Measurements from ENCODE around the gene TAS2R31.
"Not testable (repeated sequence)": the region's sequence is repeated elsewhere in the genome, so short reads cannot be mapped to it uniquely, and the experiment has no call there.

Gene TAS2R31, protein sequence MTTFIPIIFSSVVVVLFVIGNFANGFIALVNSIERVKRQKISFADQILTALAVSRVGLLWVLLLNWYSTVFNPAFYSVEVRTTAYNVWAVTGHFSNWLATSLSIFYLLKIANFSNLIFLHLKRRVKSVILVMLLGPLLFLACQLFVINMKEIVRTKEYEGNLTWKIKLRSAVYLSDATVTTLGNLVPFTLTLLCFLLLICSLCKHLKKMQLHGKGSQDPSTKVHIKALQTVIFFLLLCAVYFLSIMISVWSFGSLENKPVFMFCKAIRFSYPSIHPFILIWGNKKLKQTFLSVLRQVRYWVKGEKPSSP

DNA sequence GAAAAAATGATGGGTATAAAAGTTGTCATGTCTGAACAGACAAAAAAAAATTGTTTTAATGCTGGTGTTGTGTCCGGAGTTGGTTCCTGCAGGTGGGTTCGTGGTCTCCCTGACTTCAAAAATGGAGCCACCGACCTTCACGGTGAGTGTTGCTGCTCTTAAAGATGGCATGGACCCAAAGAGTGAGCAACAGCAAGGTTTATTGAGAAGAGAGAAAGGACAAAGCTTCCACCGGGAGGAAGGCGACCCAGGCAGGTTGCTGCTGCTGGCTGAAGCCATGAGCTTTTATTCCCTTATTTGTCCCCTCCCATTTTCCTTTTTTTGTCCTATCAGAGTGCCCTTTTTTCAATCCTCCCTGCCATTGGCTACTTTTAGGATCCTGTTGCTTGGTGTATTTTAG, at the start of gene TAS2R31:
Gene TAS2R31, minus strand, starts transcription at position 101 of the 400 bp plus-strand sequence. Its CDS starts 72 bp downstream, at position 29.
- no peak for DNase-seq

DNA sequence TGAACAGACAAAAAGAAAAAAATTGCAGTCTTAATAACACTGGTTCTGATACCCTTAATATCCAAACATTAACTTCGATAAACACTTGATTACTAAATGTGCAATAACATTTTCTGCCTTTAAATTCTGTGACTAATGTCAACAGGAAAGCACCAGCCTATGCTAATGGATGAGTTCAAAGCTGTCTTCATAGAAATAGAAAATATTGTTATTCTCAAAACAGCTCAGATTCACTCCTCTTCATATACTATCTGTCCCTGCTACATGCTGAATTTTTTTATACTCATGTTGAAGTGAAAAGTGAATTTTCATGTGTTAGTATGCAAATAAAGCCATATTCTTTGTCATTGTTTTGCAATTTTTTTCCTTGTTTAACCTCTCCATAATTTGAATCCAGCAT, 47.0 kb upstream of the TAS2R31 start:
- DNase-seq = no peak

DNA sequence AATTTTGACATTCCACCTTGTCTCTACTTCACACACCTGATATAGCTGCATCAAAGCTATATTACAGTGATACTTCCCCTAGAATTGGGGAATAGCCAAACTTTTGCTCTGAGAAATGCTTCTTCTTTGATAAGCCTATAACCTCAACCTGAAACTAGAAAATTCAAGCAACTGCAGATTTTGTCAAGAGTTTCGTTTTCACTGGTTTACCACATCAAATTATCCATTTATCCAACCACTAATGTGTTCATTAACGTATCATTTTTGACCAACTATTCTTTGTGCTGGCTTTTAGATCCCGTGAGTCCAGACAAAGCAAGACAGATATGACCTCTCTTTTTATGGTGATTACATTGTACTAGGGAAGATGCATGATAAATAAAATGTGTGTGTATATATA, 44.4 kb upstream of the TAS2R31 start:
- no peak for DNase-seq

DNA sequence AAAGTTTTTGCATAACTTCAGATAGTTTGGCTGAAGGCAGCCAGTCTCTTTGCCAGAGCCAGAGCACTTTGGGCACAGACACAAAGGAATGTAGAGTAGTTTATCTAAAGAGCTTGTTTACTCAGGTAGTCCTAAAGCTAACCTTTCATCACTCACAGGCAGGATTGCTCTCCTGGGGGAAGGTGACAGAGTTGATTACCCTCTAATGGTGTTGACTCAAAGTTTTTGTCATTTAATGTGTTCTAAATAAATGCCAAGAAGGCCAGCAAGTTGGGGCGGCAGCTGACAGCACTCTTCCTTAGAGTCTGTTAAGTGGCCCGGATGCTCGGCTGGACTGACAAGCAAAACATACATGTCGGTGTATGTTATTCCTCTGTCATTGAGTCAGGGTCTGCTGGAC, 40.2 kb upstream of the TAS2R31 start:
- DNase-seq = no peak

DNA sequence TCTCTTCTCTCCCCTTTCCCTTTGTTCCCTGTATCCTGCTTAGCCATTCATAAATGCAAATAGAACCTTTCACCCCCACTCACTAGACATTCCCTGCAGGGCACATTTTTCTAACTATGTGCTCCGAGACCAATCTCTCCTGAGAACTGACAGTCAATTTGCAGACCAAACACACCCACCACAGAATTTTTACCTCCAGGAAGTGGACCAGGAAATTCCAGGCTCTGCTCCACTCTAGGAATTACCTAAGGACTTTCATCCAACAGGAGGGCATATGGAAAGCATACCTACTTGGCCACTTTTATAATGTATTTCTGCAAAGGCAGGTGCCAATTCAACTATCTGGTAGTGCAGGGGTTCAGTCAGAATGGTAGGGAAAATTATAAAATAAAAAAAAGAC, 39.8 kb upstream of the TAS2R31 start:
- DNase-seq = no peak

DNA sequence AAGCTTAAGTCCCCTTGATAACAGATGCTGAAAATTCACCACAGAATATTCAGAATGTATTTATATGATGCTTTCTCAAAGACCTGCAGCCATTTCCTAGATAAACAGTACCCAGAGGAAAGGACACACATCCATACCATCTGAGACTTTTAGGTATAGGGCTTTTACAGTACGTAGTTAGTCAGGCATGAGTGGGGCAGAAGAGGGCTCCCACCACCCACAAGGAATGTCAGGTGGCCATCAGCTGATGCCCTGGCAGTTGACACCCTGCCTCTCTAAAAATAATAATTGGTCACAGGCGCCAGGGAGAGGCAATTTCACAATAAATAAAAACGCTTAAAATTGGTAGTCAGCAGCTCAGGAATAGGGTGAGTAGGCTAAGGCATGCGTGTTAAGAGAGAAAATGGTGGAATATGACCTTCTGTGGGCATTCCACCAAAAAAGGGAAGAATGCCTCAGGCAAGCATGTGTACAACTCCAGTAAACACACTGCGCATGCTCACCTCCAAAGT, 38.7 kb upstream of the TAS2R31 start:
- no peak for DNase-seq

DNA sequence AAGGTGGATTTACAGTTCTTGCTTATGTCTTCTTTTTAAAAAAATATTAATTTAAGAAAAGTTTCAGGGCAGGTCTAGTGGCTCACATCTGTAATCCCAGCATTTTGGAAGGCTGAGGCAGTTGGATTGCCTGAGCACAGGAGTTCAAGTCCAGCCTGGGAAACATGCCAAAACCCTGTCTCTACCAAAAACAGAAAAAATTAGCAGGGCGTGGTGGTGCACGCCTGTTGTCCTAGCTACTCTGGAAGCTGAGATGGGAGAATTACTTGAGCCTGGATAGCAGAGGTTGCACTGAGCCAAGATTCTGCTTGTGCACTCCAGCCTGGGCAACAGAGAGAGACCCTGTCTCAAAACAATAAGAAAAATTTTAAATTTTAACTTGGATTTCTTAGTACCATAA, 36.3 kb upstream of the TAS2R31 start:
- no peak for DNase-seq

DNA sequence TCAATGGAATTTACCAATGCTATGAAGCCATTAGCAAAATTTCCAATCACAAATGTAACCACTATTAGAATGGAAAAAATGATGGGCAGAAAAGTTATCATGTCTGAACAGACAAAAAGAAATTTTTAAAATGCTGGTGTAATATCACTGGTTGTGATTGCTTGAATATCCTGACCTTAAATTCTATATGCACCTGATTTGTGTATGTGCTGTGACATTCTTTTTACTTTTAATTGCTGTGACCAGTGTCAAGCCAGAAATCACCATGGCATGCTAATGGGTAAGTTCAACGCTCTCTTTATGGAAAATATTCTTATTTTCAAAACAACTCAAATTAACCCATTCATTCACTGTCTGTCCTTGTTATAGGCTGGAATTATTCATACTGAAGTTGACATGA, 31.0 kb upstream of the TAS2R31 start, which contains the start of gene TAS2R46:
Gene TAS2R46, minus strand, starts transcription at position 101 of the 400 bp plus-strand sequence. Its CDS starts 0 bp downstream, at position 101.
- not testable (repeated sequence) for DNase-seq

DNA sequence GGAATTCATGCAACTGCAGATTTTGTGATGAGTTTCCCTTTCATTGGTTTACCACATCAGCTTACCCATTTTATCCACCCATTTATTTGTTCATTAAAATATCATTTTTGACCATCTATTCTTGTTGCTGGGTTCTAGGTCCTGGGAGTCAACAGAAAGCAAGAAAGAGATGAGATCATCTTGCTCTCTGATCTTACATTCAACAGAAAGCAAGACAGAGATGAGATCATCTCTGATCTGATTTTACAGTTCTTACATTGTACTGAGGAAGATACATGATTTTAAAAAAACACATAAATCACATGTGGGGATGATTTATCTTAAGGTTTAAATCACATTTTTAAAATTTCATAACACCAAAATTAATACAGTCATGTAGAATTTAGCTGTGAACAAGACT, 28.6 kb upstream of the TAS2R31 start:
- no peak for DNase-seq

DNA sequence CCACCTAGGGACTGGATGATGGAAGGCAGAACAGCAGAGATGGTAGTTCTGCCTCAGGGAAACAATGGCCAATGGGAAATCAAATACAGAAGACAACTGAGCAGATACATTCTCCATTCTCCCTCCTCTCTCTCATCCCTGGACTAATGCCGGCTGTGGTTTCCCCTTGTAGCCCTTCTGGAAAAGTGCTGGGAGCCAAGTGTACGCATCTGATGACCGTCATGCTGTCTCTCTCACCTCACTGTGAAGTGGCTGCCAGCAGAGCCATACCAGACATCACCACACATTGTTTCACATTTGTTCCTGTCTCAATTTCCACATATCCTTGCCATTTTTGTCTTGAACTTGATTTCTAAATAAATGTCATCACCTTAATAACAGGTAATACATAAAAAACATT, 27.8 kb upstream of the TAS2R31 start:
- no peak for DNase-seq

DNA sequence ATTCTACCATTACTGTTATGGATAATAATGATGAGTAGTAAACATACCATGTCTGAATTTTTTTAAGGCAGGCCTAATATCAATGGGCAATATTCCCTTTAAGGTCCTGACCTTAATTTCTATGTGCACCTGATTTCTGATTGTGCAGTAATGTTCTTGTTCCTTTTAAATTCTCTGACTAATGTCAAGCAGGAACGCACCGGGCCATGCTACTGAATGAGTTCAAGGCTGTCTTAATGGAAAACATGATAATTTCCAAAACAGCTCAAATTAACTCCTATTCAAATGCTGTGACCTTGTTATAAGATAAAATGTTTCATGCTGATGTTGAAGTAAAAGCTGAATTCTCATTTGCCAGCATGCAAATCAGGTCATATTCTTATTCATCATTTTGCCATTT, 24.1 kb upstream of the TAS2R31 start:
- no peak for DNase-seq

DNA sequence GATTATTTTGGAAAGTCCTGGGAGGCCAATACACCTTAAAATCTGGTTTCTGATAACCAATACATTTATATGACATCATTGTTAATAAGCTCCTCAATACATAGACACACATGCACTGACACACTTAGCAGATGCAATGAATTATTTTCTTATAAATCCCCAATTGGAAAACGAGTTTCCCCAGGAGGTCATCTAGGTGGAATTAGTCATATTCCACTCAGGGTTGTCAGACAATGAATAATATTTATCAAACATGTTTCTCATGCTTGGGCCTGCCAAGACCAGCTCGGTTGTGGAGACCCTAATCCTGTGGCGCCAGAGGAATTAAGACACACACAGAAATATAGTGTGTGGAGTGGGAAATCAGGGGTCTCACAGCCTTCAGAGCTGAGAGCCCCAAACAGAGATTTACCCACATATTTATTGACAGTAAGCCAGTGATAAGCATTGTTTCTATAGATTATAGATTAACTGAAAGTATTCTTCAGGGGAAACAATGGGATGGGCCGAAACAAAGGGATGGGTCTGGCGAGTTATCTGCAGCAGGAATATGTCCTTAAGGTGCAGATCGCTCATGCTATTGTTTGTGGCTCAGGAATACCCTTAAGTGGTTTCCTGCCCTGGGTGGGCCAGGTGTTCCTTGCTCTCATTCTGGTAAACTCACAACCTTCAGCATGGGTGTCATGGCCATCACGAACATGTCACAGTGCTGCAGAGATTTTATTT, 18.8 kb upstream of the TAS2R31 start:
- not testable (repeated sequence) for DNase-seq

DNA sequence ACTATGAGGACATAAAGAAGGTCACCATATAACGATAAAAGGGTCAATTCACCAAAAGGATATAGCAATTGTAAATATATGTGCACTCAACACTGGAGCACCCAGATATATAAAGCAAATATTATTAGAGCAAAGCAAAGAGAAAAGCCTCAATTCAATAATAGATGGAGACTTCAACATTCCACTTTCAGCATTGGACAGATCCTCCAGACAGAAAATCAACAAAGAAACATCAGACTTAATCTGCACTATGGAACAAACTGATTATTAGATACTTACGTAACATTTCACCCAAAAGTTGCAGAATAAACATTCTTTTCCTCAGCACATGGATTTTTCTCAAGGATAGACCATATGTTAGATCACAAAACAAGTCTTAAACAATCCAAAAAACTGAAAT, 10.2 kb upstream of the TAS2R31 start:
- not testable (repeated sequence) for DNase-seq

DNA sequence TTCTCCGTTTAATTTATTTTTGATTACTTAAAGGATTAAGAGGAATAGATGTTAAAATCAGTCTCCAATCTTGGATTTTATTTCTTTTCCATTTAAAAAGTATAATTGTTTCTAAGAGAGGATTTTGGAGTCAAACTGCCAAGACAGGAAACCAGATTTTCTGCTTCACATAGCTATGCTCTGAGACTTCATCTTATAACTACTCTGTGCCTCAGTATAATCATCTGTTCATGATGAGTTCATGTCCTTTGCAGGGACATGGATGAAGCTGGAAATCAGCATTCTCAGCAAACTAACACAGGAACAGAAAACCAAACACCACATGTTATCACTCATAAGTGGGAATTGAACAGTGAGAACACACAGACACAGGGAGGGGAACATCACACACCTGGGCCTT, 9.0 kb upstream of the TAS2R31 start:
- DNase-seq = no peak

DNA sequence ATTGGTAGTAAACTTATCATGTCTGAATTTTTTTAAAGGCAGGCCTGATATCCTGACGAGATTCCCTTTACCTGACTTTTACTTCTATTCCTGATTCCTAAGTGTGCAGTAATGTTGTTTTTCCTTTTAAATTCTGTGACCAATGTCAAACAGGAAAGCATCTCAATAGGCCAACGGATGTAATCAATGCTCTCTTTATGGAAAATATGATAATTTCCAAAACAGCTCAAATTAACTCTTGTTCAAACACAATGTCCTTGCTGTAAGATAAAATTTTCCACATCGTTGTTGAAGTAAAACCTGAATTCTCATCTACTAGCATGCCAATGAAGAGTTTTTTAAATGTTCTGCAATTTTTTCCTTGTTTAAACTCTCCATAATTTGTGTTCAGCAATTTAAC, 8.0 kb upstream of the TAS2R31 start:
- DNase-seq = no peak

DNA sequence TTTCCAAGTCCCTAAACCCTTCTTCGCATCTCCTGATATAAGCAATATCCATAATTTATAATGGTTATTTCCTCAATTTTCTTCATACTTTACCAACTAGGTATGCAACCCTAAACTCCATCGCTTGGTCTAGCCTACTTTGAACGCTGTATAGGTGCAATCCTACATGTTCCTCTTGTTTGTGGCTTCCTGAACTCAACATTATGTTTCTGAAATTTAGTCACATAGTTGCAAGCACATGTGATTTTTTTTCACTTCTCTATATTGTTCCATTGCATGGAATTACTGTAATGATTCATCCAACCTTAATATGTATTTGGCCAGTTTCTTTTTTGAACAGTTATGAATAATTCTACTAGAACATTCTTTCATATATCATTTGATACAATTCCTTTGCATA, 2.8 kb upstream of the TAS2R31 start:
- DNase-seq = not testable (repeated sequence)

DNA sequence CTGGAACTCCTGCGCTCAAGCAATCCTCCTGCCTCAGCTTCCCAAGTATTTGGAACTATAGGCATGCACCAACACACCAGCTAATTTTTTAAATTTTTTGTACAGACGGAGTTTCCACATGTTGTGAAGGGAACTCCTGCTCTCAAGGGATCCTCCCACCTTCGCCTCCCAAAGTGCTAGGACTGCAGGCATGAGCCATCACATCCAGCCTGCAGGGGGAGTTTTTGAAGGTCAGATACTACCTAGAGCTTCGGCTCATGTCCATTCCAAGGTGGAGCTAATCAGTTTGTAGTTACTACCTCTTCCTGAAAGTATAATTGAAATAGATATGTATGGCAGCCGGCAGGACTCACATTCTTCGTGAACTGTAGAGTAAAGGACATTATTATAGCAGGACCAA, 5.1 kb downstream of the TAS2R31 start:
- no peak for DNase-seq

DNA sequence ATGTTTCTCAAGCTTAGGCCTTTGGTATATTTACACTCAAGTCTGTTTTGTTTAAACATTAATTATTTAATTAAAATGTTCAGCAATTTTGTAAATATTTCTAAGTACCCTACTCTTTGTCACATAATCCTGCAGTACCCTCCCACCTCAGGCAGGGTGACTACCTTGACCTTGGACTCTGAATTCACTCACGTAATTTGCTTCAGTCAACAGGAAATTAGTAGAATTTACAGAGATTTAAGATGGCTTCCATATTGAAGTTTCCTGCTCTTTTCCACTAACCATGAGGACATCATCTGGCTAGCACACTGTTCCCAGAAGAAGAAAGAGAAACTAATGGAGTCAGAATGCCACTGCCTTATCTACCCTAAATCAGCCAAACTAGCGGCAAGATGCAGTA, 7.8 kb downstream of the TAS2R31 start:
- DNase-seq = no peak

DNA sequence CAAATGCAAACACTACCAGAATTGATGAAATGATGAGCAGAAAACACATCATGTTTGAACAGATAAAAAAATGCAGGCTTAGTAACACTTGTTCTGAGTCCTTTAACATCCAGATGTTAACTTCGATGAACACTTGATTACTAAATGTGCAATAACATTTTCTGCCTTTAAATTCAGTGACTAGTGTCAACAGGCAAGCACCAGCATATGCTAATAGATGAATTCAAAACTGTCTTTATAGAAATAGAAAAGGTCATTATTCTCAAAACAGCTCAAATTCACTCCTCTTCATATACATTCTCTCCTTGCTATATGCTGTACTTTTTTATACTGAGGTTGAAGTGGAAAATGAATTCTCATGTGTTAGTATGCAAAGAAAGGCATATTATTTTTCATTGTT, 8.7 kb downstream of the TAS2R31 start, which contains the start of gene TAS2R19:
Gene TAS2R19, minus strand, starts transcription at position 101 of the 400 bp plus-strand sequence. Its CDS starts 49 bp downstream, at position 52.
- no peak for DNase-seq

DNA sequence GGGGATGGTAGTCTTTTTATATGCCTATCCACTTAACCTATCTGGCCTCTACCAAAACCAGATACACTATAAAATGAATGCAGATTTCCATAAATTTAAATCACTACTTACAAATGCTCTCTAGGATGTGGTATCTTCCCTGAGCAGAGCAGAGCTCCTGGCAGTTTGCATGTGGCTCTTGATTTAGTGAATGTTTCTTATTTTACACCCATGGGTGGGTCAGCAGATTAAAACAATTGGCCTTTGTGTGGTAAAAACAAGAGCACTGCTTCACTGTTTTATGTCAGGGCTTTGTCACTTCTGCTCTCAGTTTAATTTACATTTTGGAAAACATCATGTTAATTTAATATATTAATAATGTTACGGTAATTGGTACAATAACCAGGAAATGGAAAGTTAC, 14.3 kb downstream of the TAS2R31 start:
- DNase-seq = no peak

DNA sequence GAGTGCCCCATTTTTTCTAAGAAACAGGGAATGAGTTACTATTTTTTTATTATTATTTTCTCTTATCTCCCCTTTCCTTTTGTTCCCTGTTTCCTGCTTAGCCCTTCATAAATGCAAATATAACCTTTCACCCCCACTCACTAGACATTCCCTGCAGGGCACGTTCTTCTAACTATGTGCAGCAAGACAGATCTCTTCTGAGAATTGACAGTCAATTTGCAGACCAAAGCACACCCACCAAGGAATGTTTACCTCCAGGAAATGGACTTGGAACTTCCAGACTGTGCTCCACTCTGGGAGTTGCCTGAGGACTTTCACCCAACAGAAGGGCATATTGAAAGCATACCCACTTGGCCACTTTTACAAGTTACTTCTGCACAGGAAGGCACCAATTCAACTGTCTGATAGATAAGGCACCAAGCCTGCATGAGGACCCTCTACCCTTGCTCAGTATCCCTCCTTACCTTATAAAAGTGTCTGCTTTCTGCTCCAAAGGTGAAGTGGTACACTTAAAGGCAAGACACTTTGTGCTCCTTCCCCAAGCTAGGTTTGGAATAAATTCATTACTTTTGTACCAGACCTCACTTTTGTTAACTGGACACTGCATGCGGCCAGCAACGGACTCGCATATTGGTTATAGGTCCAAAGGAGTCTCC, 15.3 kb downstream of the TAS2R31 start:
- DNase-seq = no peak

DNA sequence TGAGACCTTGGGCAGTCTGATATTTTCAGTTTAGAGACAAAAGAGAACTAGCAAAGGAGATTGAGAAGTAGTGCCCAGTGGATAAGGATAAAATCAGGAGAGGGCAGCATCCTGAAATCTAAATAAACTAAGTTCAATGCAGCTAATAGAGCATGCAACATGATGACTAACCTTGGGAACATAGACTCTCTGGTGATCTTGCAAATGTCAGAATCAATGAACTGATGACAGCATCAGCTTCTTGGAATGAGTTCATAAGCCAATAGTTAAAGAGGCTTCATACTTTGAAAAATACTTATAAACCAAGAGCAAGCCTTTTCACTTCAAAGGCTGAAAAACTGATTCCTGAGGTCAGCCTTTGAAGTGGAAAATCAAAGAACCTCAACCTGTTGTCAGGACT, 17.0 kb downstream of the TAS2R31 start:
- no peak for DNase-seq

DNA sequence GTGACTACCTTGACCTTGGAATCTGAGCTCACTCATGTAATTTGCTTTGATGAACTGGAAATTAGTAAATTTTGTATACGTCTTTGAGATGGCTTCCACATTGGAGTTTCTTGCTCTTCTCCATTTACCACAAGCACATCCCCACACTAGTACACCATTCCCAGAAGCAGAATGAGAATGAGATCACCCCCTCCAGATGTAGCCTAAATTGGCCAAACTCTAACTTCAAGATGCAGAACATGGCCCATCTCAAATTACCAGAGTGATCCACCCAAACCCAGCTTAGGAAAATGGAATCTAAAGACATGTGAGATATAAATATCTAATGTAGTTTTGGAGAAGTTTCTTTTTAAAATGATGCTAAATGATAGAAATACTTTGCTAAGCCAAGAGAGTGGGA, 23.6 kb downstream of the TAS2R31 start:
- no peak for DNase-seq

DNA sequence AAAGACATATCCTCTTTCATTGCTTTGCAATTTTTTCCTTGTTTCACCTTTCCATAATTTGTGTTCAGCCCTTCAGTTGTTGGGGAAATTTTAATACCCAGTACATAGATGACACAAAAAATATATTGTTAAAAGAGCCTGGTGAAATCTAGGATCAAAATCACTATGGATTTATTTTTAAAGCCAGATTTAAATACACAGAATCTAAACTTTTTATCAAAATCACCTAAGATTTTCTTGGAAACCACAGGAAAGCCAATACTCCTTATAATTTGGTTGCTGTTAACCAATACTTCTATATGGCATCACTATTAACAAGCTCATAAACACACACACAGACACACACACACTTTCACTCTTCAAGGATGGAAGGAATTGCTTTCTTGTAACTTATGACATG, 33.0 kb downstream of the TAS2R31 start, which contains the start of gene TAS2R20:
Gene TAS2R20, minus strand, starts transcription at position 101 of the 400 bp plus-strand sequence. CDS start 429 bp downstream, outside the sequence.
- no peak for DNase-seq
